GM19099 (cell line): ENCODE measurements around the gene ADCY2.

Experiments used
- POLR2A ChIP-seq: IDR thresholded peaks from 3 replicates; pipeline ENCODE4 v1.6.1; 2011; ENCODE audit warnings: low read depth; ENCODE audit not compliant: insufficient read length; ENCODE audit errors: extremely low read depth

The ADCY2 gene

DNA sequence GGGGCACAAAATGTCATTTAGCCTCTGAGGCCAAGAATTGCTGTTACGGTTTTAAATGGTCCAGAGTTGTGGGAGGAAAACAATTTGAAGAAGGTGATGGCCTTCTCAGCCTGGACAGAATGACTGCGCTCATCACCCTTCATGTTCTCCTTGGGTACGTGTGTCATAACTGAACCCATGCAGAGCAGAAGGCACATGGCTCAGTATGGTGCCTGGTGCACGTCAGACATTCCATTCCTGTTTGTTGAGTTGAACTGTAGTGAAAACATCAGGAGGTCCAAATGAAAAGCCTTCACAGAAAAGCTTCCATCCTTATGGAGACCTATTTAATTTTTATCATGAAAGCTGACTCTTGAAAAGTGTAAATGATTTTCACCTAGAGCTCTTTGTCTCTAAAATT lies 321.8 kb downstream of the ADCY2 start:
- TF ChIP-seq POLR2A, result no peak

DNA sequence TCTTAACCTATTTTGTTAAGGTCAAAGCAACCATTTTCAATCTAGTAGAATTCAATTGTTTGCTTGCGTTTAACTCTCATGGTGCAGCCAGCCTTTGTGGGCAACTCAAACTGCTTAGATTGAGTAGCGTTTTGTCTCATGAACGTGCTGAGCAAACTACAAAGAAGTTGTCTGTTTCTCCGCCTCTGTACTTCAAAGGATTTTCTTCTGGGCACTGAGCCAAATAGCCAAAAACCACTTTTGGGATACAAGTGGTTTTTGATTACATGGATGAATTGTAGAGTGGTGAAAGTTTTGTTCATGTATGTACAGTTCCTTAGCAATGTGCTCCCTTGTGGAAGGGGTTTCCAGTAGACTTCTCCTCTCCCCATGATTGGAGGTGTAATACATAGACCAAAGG lies 332.1 kb downstream of the ADCY2 start:
- no peak for TF ChIP-seq POLR2A

DNA sequence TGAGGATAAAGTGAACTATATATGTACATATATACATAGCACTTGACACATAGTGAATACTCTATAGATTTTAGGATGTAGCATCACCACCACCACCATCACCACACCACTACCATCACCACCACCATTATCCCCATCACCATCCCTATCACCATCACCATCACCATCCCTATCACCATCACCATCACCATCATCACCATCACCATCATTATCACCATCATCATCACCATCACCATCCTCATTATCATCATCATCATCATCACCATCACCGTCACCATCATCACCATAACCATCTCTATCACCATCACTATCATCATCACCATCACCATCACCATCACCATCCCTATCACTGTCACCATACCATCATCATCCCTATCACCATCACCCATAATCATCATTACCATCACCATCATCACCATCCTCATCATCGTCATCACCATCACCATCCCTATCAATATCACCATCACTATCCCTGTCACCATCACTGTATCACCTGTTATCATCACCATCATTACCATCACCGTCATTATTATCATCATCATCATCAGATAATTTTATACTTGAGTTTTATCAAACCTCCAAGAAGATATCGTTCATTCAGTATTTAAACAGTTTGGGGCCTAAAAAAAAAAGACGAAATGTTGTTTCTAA lies 345.6 kb downstream of the ADCY2 start:
- TF ChIP-seq POLR2A, result no peak

DNA sequence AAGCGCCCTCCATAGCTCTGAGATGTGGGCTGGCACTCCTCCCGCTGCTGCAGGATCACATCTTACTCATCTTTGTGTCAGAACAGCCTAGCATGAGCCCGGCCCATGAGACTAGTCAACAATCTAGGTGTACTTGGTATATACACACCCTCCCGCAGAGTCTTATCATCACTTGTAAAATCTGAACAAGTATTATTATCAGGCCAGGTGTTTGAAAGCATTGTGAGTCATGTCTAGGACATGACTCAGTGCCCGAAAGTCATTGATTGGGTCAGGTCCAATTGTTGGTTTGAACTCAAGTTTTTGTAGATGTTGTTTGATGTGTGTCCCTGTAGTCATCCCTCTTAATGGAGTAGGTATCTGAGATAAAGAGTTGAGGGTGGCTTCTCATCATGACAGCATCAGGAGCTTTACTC lies 346.3 kb downstream of the ADCY2 start:
- TF ChIP-seq POLR2A, result no peak

DNA sequence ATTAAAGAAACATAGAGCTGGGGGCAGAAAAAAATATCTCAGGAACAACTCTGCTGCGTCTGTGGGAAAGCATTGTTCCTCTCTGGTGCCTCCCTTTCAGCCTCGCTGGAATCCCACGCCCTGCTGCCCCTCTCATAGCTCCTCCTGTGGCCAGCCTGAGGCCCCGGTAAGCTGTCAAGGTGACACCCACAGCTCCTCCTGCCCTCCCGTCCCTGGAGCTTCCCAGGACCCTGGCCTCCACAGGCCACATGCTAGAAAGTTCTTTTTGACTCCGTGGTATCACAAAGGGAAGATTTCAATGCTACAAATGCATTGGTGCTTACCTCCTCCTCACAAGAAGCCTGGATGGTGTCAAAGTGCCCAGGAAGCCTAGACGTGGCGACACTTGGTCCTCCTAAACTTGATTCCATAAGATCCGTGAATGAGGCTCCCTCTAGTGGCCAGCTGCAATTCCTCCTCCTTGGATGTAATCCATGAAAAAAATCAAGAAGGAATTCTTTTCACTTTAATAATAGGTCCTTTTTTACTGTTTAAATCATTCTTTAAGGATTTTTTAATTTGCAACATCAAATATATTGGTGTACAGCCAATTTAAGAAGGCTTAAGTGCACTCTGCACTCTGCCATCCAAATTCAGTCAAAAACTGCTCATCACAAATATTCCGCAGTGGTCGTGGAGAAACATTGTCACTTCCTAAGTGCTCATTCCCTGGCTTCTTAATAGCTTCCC lies 350.1 kb downstream of the ADCY2 start:
- TF ChIP-seq POLR2A, result no peak

DNA sequence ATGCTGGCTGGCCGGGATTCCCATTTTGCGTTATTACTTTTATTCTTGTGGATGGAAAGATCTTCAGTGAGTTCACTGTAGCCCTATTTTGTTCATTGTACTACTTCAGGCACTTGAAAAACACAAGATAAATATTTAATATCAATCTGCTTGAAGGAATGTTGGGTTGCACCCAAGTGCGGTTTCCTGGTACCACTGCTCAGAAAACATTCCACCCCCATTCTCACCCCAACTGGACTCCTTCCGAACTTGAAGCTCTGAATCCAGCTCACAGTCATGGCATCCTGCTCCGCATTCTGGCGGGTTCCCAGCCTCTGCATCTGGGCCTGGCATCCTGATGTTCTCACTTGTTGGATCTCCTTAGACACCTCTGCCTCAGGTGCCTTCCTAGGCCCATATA lies 351.8 kb downstream of the ADCY2 start:
- no peak for TF ChIP-seq POLR2A

DNA sequence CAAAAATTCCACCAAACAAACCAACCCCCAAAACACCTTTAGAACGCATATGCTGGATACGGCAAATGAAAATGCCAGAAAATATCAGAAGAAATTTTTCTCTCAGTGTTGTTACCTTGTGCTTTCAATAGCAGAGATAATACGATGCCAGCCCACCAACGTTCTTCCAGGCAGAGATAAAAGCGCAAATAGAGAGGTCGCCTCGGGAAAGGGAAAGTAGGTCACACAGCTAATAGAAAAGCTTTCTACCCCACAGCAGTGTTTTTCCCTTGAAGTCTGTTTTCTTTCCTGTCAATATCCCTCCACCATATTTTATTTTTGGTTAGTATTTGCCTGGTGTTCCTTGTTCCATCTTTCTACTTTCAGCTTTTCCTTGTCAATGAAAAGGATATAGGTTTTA lies 353.7 kb downstream of the ADCY2 start:
- no peak for TF ChIP-seq POLR2A

DNA sequence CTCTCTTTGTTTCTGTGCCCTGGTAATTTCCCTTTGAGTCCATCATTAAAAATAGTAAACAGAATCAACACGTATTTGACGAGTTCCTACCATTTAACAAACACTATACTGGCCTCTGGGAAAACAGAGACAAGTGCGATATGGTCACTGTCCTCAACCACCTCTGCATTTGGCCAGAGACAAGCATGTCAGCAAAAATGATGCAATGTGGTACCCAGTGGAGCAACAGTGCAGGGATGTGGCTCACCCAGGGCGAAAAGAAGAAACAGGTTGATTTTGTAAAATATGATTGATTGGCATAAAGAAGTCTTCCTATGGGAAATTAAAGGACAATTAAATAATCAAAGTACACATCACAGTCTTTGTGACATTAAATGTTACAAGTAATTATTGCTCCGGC lies 355.9 kb downstream of the ADCY2 start:
- no peak for TF ChIP-seq POLR2A

DNA sequence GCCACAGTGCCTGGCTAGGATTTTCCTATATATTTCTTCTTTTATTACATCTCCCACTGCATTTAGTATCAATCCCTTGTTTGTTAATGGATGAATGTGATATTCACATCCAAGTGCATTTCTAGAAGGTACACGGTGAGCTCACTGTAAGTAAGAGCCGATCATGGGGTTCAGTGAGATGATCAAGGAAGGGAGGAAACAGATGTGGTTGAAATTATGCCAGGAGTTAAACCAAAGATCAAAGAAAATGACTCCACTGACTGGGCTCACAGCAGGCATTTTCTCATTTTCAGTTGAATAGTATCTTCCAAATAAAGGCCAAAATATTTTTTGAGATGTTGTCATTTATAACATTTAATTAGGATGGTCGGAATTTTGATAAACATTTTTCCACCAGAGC lies 357.2 kb downstream of the ADCY2 start:
- TF ChIP-seq POLR2A, result no peak

DNA sequence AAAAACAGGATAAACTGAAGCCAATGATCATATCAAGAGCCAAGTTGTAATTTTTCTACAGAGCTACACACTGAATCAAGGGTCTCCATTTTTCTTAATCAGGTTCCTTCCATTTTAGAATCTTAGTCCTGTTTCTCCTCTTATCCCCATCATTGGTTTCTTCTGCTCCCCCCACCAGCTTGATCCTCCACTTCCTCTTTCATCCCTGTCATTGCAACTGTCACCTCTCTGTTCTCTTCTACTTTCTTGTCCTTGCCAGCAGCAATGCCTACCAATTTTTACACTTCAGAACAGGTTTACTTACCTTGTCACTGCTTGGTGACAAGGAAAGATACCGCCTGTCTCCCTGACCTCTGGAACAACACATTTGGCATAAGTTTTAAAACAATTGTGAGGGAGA lies 357.7 kb downstream of the ADCY2 start:
- no peak for TF ChIP-seq POLR2A

DNA sequence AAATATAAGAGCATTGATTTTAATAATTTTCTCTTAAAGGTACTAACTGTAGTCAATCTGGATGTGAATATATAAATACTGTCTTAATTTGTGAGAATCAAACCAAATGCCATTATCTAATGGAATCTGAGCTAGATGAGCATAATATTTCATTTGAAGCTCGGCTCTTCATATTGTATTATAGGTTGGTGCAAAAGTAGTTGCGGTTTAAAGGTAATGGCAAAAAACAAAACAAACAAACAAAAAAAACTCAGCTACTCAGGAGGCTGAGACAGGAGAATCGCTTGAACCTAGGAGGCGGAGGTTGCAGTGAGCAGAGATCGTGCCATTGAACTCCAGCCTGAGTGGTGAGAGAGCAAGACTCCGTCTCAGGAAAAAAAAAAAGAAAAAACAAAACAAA lies 358.6 kb downstream of the ADCY2 start:
- no peak for TF ChIP-seq POLR2A

DNA sequence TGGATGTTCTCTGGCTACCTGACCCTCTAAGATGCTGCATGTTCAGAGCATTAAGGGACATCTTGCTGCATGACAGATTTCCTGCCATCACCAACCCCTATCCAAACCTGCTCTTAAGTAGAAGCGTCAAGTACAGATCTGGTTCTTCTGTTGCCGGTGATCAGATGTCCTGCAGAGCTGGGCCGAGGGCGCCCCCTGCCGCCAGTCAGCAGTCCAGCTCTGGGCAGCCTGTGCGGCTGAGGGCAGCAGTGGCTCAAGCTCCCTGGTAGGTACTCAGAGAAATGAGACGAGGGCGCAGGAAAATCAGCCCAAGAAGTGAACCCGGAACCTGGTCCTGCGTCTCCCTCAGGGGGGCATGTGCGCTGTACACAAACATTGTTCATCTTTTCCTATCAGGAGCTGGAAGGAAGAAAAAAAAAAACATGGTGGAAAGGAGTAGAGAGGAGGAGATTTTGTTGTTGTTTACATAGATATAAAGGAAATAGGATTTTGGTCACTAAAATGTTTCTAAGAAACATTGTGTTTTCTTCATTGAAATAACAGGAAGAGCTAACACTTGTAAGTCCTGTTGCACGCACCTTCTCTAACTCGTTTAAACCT lies 359.2 kb downstream of the ADCY2 start:
- no peak for TF ChIP-seq POLR2A

DNA sequence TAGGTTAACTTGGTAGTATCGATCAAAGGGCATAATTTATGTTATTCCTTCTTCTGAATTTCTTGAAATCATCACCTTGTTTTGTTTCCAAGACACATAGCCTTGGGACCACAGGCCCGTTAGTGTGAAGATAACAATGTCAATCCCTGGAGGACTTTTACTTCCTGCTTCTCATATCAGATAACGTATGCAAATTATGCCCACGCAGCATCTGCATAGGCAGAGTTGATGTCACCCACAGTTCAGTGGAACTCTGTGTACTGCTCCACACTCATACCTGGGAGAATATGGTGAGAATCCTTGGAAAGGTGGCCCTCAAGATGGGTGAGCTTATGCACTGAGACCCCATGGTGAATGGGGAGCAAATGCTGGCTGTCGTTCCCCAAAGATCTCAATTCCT lies 360.0 kb downstream of the ADCY2 start:
- TF ChIP-seq POLR2A, result no peak

DNA sequence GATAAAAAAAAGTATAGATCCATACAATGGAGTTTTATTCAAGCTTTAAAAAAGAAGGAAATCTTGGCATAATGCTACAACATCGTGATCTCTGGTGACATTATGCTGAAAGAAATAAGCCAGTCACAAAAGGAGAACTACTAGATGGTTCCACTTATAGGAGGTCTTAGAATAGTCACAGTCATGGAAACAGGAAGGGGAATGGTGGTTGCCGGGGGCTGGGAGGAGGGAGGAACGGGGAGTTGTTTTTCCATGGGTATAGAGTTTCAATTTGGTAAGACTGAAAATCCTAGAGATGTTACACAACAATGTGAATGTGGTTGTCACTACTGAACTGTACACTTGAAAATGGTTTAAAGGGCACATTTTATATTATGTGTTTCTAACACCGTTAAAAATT lies 360.5 kb downstream of the ADCY2 start:
- no peak for TF ChIP-seq POLR2A

DNA sequence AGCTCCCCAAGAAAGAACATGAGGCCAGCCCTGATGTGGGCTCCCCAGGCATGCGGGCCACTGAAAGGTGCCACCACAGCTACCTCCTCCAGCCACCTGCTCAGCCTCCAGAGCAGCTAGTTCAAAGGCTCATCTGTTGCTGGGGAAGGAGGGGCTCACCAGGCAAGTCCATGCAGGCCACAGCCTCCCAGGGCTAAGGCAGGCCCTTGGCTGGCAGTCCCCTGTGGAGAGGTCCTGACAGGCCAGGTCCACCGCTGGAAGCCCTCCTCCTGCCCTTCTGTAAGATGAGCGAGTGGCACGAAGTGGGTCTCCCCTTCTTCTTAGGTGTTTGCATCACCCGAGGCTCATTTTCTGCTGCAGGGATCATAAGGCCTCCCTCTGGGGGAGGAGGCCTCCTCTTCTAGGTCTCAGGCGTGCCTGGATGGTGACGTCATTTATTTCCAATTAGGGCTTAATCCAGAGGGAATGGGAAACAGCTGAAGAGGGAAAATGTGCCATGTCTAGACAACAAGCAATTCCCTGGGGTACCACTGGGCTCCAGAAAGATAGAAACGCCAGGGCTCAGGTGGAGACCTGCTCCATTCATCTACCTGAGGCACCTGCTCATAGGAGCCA lies 363.4 kb downstream of the ADCY2 start:
- TF ChIP-seq POLR2A, result no peak
